ENCODE data around the gene TRIM3.

Gene TRIM3

DNA sequence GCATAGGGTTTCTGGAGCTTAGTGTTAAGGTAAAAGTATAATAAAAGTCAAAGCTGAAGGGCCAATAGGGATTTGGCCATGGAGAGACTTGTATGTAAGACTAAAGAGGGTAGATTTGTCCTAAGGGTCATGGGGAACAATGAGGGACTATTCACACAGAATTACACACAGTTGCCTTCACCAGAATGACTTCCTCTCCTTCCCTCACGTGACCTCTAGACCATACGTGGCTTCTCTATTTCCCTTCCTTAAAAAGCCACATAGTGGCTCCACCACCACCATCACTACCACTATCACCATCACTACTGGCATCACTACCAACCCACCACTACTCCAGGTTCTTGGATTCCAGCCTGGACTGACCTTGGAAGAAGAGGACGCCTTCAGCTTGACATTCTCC, 35.7 kb downstream of the TRIM3 start:
- DNase-seq (ENCODE audit: low read depth), result no peak

- no peak for DNase-seq (ENCODE audit: low read depth)
Measured at GRCh38 chr11:6437423-6437822, 36.3 kb downstream of the TRIM3 start.

GRCh38 chr11:6433998-6434660, 39.6 kb downstream of the TRIM3 start:
- DNase-seq (ENCODE audit: low read depth), result no peak

DNA sequence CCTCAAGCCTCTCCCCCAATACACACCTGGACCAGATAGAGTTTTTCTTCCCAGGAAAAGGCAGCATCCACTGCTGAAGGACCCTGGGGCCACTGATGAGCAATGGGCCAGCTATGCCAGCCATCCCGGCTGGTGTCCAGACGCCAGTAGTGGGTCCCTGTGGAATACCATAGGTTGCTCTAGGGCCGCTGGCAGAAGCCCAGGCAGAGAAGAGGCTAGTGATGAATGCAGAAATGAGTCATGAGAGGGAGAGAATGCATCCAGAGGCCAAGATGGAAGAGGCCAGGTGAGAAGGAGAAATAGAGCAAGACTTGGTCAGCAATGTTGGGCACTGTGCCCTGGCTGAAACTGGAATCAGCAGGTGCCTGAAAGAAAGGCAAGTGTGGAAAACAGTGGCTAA, 41.9 kb downstream of the TRIM3 start:
- no peak for DNase-seq (ENCODE audit: low read depth)

GRCh38 chr11:6427516-6427915, 46.2 kb downstream of the TRIM3 start:
- no peak for DNase-seq (ENCODE audit: low read depth)

GRCh38 chr11:6420677-6421076, 53.1 kb downstream of the TRIM3 start:
- no peak for DNase-seq (ENCODE audit: low read depth)

GRCh38 chr11:6419009-6419631, 54.6 kb downstream of the TRIM3 start, which contains the start of gene APBB1:
Gene APBB1, minus strand, starts transcription at chr11:6419094. Its CDS starts 7,747 bp downstream, at chr11:6411347.
- peak; percentile 66 for DNase-seq (ENCODE audit: low read depth)

DNA sequence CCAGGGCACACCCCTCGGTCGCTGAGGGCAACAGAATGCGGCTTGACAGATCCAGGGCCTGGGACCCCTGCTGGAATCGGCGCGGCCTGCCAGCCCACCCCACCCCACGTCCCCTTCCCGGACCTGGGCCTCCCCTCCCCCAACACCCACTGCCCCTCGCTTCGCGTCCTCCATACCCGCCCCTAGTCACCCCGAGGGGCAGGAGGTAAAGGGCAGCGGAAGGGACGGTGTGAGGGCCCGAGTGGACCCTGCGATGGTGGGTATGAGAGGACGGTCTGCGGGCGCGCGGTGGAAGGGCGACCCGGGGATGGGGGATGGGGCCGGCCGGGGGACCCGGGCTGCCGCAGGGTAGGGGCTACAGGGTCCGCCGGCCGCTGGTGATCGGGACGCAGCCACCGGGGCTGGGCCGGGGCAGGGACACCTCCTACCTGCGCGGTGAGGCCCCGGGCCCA, 55.2 kb downstream of the TRIM3 start:
- DNase-seq (ENCODE audit: low read depth), result no peak

GRCh38 chr11:6417907-6418556, 55.7 kb downstream of the TRIM3 start:
- no peak for DNase-seq (ENCODE audit: low read depth)

GRCh38 chr11:6415797-6416196, 57.9 kb downstream of the TRIM3 start:
- no peak for DNase-seq (ENCODE audit: low read depth)

DNA sequence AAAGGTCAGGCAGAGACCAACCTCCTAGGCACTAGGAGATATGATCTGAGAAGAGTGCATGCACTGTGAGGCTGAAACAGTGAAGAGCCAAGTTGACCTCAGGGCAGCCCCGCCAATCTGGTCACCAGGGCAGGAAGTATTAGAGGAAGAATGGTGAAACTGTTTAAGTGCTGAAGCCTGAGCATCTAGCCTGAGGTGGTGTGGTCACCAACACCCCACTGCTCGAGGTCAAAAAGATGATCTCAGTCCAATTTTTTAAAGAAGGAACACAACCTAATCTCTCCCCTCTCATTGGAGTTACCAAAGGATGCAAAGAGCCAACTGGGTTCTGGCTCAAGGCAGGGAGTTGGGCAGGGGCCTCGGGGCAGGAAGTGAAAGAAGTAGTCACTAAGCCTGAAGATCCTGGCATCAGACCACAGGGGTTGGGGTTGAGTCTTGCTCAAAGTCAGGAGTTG, 58.8 kb downstream of the TRIM3 start:
- no peak for DNase-seq (ENCODE audit: low read depth)

DNA sequence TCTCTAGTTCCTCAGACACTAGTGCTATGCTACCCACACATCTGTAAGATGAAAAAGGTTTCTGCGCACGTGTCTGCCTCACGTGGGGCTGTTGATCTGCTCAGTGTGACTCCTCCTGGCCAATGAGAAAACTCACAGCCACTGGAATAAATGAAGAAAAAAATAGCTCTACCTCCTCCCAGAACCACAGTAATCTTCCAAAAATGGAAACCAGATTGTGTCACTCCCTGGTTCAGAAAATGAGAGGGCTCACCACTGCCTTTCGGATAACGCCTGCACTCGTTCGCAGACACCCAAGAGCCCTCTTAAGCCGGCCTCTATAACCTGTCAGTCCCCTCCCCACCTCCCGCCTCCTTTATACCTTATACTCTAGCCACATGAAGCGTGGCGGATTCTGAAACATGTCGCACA, 59.9 kb downstream of the TRIM3 start:
- peak; percentile 72 for DNase-seq (ENCODE audit: low read depth)

DNA sequence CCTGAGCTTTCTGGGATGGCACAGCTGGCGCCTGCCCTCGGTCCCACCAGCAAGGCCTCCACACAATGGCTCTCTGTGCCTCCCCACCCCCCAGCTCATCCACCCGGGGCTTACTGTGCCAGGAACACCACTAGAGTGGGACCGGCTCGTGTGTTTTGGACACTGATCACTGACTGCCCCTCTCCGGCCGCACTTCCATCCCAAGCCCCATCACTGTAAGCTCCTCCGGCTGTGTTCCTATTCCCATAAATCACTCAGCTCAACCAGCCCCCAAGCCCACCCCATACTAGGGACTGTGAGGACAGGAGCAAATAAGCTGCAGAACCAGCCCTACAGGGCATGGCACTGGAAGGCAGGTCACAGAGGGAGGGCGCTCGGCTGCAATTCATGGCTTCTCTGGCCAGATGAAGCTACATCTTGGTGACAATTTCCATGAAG, 62.1 kb downstream of the TRIM3 start:
- no peak for DNase-seq (ENCODE audit: low read depth)

DNA sequence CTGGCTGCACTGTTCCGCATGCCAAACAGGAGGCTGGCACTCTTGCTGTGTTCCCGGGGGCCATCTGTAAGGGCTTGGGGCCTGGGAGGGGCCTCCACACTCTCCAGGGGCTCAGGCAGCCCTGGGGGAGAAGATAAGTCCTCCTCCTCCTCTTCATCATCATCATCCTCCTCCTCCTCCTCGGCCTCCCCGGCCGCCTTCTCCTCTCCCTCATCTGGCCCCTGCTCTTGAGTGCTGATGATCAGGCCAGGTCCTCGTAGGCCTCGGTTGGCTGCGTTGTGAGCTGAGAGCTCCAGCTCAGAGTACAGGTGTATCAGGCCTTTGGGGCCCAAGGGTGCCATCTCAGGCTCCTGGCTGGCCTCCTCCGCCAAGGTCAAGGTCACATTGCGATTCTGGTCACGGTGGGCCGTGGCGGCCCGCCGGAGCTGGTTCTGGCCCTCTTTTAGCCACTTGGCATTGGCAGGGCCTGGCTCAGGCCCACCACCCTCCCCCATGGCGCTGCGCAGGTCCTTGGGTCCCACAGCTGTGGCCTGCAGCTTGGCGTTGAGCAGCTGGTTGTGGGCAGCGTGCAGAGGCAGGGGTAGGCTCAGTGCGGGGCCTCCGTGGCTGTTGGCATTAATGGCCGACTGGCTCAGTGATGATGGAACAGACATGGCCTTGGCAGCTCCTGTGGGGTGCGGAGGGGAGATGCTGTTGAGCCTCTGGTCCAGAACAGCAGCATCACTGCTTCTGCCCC, 62.9 kb downstream of the TRIM3 start:
- no peak for DNase-seq (ENCODE audit: low read depth)

DNA sequence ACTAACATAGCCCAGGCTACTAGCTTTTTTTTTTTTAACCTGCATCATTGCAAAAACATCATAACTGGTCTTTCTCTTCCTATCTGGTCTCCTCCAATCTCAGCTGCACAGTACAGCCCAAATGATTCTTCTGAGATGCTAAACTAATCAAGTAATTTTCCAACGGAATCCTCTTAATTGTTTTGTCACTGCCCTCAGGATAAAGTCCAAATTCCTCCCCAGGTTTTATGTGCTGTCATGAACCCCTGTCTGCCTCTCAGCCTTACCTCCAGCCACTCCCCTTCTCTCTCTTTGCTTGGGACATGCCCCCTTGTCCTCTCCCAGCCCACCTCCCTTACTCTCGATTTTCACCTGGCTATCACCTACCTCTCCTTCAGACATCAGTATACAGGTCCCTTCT, 67.4 kb downstream of the TRIM3 start:
- DNase-seq (ENCODE audit: low read depth), result no peak

GRCh38 chr11:6405846-6406245, 67.9 kb downstream of the TRIM3 start:
- DNase-seq (ENCODE audit: low read depth), result no peak

DNA sequence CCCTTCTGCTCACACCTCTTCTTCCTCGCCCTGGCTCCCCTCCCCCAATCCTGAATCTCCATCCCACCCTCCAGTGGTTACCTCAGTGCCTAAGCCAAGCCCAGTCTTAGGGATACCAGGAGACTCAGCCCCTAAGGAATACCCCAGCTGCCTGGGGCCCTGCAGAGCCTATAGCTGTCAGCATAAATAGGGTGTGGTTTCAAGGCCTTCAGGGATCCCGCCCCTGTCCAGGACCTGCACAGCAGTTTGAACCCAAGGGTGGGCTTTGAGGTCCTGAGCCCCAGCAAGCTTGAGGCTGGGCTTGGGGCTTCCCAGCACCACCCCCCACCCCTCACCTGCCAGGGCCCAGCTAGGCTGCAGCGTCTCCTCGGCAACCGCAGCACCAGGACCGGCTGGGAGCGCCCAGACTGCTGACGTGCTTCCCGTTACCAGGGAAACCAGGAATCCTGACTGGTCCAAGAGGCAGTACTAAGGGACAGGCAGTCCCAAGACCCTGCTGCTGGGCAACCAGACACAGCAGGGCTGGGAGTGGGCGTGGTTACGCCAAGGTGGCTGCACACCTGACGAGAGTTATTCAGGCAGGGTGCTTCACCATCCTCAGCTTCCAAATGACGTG, 68.6 kb downstream of the TRIM3 start:
- no peak for DNase-seq (ENCODE audit: low read depth)

GRCh38 chr11:6404342-6405051, 69.2 kb downstream of the TRIM3 start:
- no peak for DNase-seq (ENCODE audit: low read depth)

DNA sequence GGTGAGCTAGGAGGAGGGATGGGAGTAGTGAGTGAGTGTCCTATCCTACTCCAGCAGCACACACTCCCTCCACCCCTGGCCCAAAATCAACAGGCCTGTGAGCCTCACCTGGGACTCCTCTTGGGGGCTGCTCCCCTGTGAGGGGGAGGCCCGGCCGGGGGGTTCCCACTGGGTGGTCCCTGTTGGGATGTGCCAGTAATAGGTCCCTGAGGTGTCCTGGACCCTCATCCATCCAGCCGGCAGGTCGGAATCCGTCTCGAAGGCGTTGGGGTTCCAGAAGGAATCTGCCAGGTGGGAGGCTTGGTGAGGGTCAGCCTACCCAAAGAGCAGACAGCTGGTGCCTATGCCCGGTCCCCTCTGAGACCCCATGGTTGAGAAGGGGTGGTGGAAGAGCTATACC, 70.2 kb downstream of the TRIM3 start:
- no peak for DNase-seq (ENCODE audit: low read depth)

DNA sequence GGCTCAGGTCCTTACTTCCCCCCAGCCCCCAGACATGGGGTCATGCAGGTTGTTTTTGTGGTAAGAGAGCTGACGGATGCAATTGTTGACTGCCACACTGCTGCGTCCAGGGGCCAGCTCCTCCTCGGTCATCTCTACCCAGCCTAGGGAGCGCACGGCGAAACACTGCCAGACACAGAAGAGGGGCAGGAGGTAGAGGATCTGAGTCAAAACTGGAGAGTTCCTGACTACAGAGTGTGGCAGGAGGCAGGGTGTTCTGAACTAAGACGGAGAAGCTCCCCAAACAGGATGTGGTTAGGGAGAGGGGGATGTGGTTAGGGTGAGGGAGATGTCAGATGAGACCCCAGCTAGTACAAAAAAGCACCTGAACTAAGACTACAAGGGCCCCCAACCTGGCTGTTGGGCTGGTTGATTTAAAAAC, 71.2 kb downstream of the TRIM3 start:
- DNase-seq (ENCODE audit: low read depth), result peak; percentile 82

DNA sequence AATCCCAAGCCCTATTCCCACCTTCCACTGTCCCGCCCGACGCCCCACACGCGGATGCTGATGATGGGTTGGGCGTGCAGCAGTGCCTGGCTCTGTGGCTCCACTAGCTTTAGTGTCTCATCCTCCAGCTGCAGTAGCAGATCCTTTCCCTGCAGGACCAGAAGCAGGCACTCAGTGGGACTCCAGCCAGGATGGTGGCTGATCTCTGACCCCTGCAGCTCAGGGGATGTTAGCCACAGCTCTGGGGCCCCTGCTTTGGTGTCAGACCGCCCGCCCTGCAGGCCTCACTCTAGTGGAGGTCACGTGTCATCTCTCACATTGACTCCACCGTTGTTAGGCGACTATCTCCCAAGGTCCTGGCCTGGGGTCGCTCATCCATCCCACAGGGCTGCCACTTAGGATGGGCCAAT, 71.7 kb downstream of the TRIM3 start:
- no peak for DNase-seq (ENCODE audit: low read depth)

All from T follicular helper cell (primary cell).